H1 (cell line): ENCODE data around the gene TRPV4. TPM values are rescaled to one million over a fixed set of nuclear protein-coding genes. Genes with fewer than 3 reads are reported as not detected.

ENCODE experiments used
- CTCF ChIA-PET: fragments of 300-600 bp; sonication (Branson Sonifier 250); formaldehyde crosslinking; loops from one replicate; lab custom pipeline; 2021; ENCODE audit not compliant: partially characterized antibody; lab: Charles Lee
- POLR2A ChIA-PET: fragments of 300-600 bp; sonication (Branson Sonifier 250); formaldehyde crosslinking; loops from one replicate; lab custom pipeline; 2021; ENCODE audit warnings: inconsistent platforms; ENCODE audit not compliant: partially characterized antibody; lab: Charles Lee
- DNase-seq, 2 experiments: peaks; one replicate each; pipeline versions ENCODE4 v3.0.0 to v3.0.0-alpha.2; 2010 to 2022; ENCODE audit warnings: low spot score in 2 of 2, low read depth in 1 of 2, mixed read lengths in 1 of 2
- FAIRE-seq: peaks from 2 replicates; lab custom pipeline; 2011; peaks lifted over from hg19 to GRCh38; lab: Jason Lieb, UNC
- H2AFZ ChIP-seq: 2 replicates; pipeline ENCODE4 v1.8.1; 2012; ENCODE audit warnings: low read length, inconsistent platforms
- H2AK5ac ChIP-seq: 2 replicates; pipeline ENCODE4 v1.6.1; 2013; ENCODE audit warnings: low read depth, low read length
- H2BK120ac ChIP-seq: replicated peaks from 2 replicates; pipeline ENCODE3; 2013; ENCODE audit warnings: low read depth, low read length, inconsistent platforms
- H2BK12ac ChIP-seq: 2 replicates; pipeline ENCODE4 v1.6.1; 2013; ENCODE audit warnings: low read depth, low read length
- H2BK15ac ChIP-seq: 2 replicates; pipeline ENCODE4 v1.6.1; 2013; ENCODE audit warnings: low read length
- H2BK20ac ChIP-seq: 2 replicates; pipeline ENCODE4 v1.6.1; 2013; ENCODE audit warnings: low read length
- H2BK5ac ChIP-seq: 2 replicates; pipeline ENCODE4 v1.6.1; 2013; ENCODE audit warnings: low read depth, low read length
- H3K14ac ChIP-seq: 2 replicates; pipeline ENCODE4 v1.6.1; 2013; ENCODE audit warnings: inconsistent platforms; ENCODE audit not compliant: insufficient read length
- H3K18ac ChIP-seq: 2 replicates; pipeline ENCODE4 v1.6.1; 2013; ENCODE audit warnings: low read length; ENCODE audit errors: extremely low read depth
- H3K23ac ChIP-seq: 2 replicates; pipeline ENCODE4 v1.6.1; 2013; ENCODE audit warnings: inconsistent platforms; ENCODE audit not compliant: insufficient read length
- H3K23me2 ChIP-seq: 2 replicates; pipeline ENCODE4 v1.6.1; 2013; ENCODE audit warnings: low read depth, low read length
- H3K27ac ChIP-seq: 2 replicates; pipeline ENCODE4 v1.6.1; 2011; ENCODE audit warnings: low read depth, low read length, inconsistent platforms
- H3K27me3 ChIP-seq, 4 experiments: replicated peaks in 1 of 4; 1 replicate in 1 of 4; 2 replicates in 3 of 4; pipeline versions ENCODE4 v1.6.1 to v1.8.1; 2011 to 2013; ENCODE audit warnings: low read length in 3 of 4, mild to moderate bottlenecking in 3 of 4, inconsistent platforms in 2 of 4, mixed read lengths in 2 of 4, moderate library complexity in 1 of 4; ENCODE audit not compliant: control insufficient read depth in 3 of 4, insufficient read depth in 3 of 4; ENCODE audit errors: extremely low read depth in 1 of 4
- H3K36me3 ChIP-seq, 4 experiments: 2 replicates each; pipeline versions ENCODE4 v1.6.1 to v1.8.1; 2011 to 2013; ENCODE audit warnings: mild to moderate bottlenecking in 4 of 4, low read length in 3 of 4, moderate library complexity in 2 of 4, control low read depth in 1 of 4, inconsistent platforms in 1 of 4; ENCODE audit not compliant: insufficient read depth in 4 of 4, control insufficient read depth in 2 of 4
- H3K4ac ChIP-seq: replicated peaks from 2 replicates; pipeline ENCODE3; 2013; ENCODE audit warnings: low read length, low read depth, mixed read lengths, inconsistent platforms; ENCODE audit not compliant: insufficient read length
- H3K4me1 ChIP-seq, 4 experiments: replicated peaks in 1 of 4; 1 replicate in 1 of 4; 2 replicates in 3 of 4; pipeline versions ENCODE4 v1.6.1 to v1.8.1; 2011 to 2013; ENCODE audit warnings: low read length in 3 of 4, inconsistent platforms in 2 of 4, mixed read lengths in 1 of 4; ENCODE audit not compliant: insufficient read depth in 4 of 4, control insufficient read depth in 3 of 4
- H3K4me2 ChIP-seq, 2 experiments: 2 replicates each; pipeline versions ENCODE4 v1.6.1 to v1.8.1; 2011 to 2013; ENCODE audit warnings: low read depth in 2 of 2, low read length in 2 of 2, control low read depth in 1 of 2, inconsistent platforms in 1 of 2, mild to moderate bottlenecking in 1 of 2; ENCODE audit not compliant: insufficient read depth in 1 of 2
- H3K4me3 ChIP-seq, 4 experiments: fragments of 200-600, 300-600 bp in 1 of 4; sonication (generic), shearing (Covaris generic), sonication (Bioruptor Twin) in 1 of 4; 2 replicates each; pipeline versions ENCODE4 v1.5.1 to v1.8.1; 2011 to 2016; ENCODE audit warnings: low read length in 4 of 4, low read depth in 3 of 4, control low read depth in 2 of 4, inconsistent platforms in 2 of 4, mild to moderate bottlenecking in 2 of 4, mixed read lengths in 1 of 4, moderate library complexity in 1 of 4; ENCODE audit not compliant: insufficient read depth in 2 of 4; ENCODE audit errors: extremely low read depth in 1 of 4
- H3K56ac ChIP-seq: replicated peaks from 2 replicates; pipeline ENCODE3; 2013; ENCODE audit warnings: low read depth, mild to moderate bottlenecking, mixed read lengths, low read length, inconsistent platforms; ENCODE audit not compliant: insufficient read length
- H3K79me1 ChIP-seq: 2 replicates; pipeline ENCODE4 v1.6.1; 2013; ENCODE audit warnings: low read depth, low read length, control low read depth
- H3K79me2 ChIP-seq, 2 experiments: 2 replicates each; pipeline versions ENCODE4 v1.6.1 to v1.8.1; 2012 to 2013; ENCODE audit warnings: low read length in 2 of 2, mild to moderate bottlenecking in 2 of 2, inconsistent platforms in 1 of 2; ENCODE audit not compliant: insufficient read depth in 2 of 2, control insufficient read depth in 1 of 2
- H3K9ac ChIP-seq, 4 experiments: replicated peaks in 1 of 4; 1 replicate in 1 of 4; 2 replicates in 3 of 4; pipeline versions ENCODE4 v1.6.1 to v1.8.1; 2011 to 2013; ENCODE audit warnings: low read depth in 3 of 4, low read length in 3 of 4, control low read depth in 2 of 4, mild to moderate bottlenecking in 2 of 4, moderate library complexity in 2 of 4, inconsistent platforms in 1 of 4; ENCODE audit errors: extremely low read depth in 1 of 4
- H3K9me3 ChIP-seq, 2 experiments: 2 replicates each; pipeline versions ENCODE4 v1.6.1 to v1.8.1; 2012 to 2013; ENCODE audit warnings: mild to moderate bottlenecking in 2 of 2, moderate library complexity in 2 of 2, control low read depth in 1 of 2, inconsistent platforms in 1 of 2, low read depth in 1 of 2, low read length in 1 of 2, mixed read lengths in 1 of 2; ENCODE audit not compliant: insufficient read depth in 2 of 2
- H4K20me1 ChIP-seq, 2 experiments: replicated peaks in 1 of 2; 2 replicates each; pipeline versions ENCODE3 to v1.8.1; 2011 to 2013; ENCODE audit warnings: inconsistent platforms in 2 of 2, low read length in 2 of 2, mild to moderate bottlenecking in 1 of 2; ENCODE audit not compliant: insufficient read depth in 2 of 2, control insufficient read depth in 1 of 2
- H4K5ac ChIP-seq: 2 replicates; pipeline ENCODE4 v1.6.1; 2013; ENCODE audit warnings: low read length, low read depth, mixed read lengths, inconsistent platforms; ENCODE audit not compliant: insufficient read length
- H4K8ac ChIP-seq: 2 replicates; pipeline ENCODE4 v1.8.0; 2013; ENCODE audit warnings: mild to moderate bottlenecking, moderate library complexity, low read length, inconsistent platforms; ENCODE audit not compliant: insufficient read depth; ENCODE audit errors: extremely low read depth
- H4K91ac ChIP-seq: replicated peaks from 2 replicates; pipeline ENCODE3; 2013; ENCODE audit warnings: low read length, mixed read lengths, inconsistent platforms; ENCODE audit not compliant: insufficient read length
- CBX5 ChIP-seq: fragments of 300-800, 300-1000 bp; sonication (generic); IDR thresholded peaks from 2 replicates; pipeline ENCODE4 v1.7.1; 2016; ENCODE audit warnings: antibody characterized with exemption, low read length, low read depth
- CEBPB ChIP-seq: IDR thresholded peaks from 2 replicates; pipeline ENCODE4 v1.6.1; 2012; ENCODE audit warnings: low read depth, low read length
- HDAC2 ChIP-seq, 2 experiments: fragments of 300-600 bp in 1 of 2; sonication (generic) in 1 of 2; IDR thresholded peaks; 2 replicates each; pipeline ENCODE4 v1.6.1; 2011 to 2012; ENCODE audit warnings: low read depth in 2 of 2, low read length in 2 of 2, mild to moderate bottlenecking in 2 of 2, moderate library complexity in 2 of 2, borderline replicate concordance in 1 of 2, inconsistent platforms in 1 of 2
- HDAC6 ChIP-seq: IDR thresholded peaks from one replicate; pipeline ENCODE4 v1.7.1; 2012; ENCODE audit warnings: low read depth, mild to moderate bottlenecking, inconsistent platforms, low read length, moderate library complexity
- POU5F1 ChIP-seq: IDR thresholded peaks from 2 replicates; pipeline ENCODE4 v1.6.1; 2011; ENCODE audit warnings: low read depth, mild to moderate bottlenecking, low read length, moderate library complexity
- RXRA ChIP-seq: IDR thresholded peaks from 2 replicates; pipeline ENCODE4 v1.6.1; 2011; ENCODE audit warnings: low read depth, mild to moderate bottlenecking, low read length, moderate library complexity; ENCODE audit not compliant: insufficient read depth
- SIRT6 ChIP-seq: IDR thresholded peaks from one replicate; pipeline ENCODE4 v1.7.1; 2012; ENCODE audit warnings: low read length, inconsistent platforms
- SIX5 ChIP-seq: IDR thresholded peaks from 2 replicates; pipeline ENCODE4 v1.6.1; 2011; ENCODE audit warnings: mild to moderate bottlenecking, low read depth, low read length
- SP1 ChIP-seq: IDR thresholded peaks from 2 replicates; pipeline ENCODE4 v1.6.1; 2011; ENCODE audit warnings: low read depth, low read length
- SRF ChIP-seq: IDR thresholded peaks from 2 replicates; pipeline ENCODE4 v1.6.1; 2011; ENCODE audit warnings: mild to moderate bottlenecking, low read depth, low read length, moderate library complexity
- TAF1 ChIP-seq: IDR thresholded peaks from 2 replicates; pipeline ENCODE4 v1.6.1; 2011; ENCODE audit warnings: mild to moderate bottlenecking, low read depth, low read length
- WGBS, 2 experiments: shearing (Covaris generic) in 1 of 2; methylation state at CpG; one replicate each; pipeline versions ENCODE4 v1.1.6 to v1.1.7; 2013 to 2015; ENCODE audit warnings: low lambda C conversion rate in 2 of 2, mixed read lengths in 2 of 2, inconsistent platforms in 1 of 2, low coverage in 1 of 2, missing lambda C conversion rate in 1 of 2; ENCODE audit not compliant: insufficient replicate concordance in 2 of 2, insufficient coverage in 1 of 2, insufficient read length in 1 of 2; ENCODE audit errors: extremely low coverage in 1 of 2, missing lambda C conversion rate in 1 of 2; 5-methylcytosine and 5-hydroxymethylcytosine counted together
- polyA plus RNA-seq, 7 experiments: library from polyadenylated mRNA; depleted of rRNA in 3 of 7; stranded (reverse) in 5 of 7; unstranded in 2 of 7; fragments of >200 nt in 5 of 7; fragments of 200-250 nt in 2 of 7; gene quantifications; 1 replicate in 5 of 7; 2 replicates in 1 of 7; 4 replicates in 1 of 7; pipeline versions ENCODE4 v1.2.1 to v1.2.3, GENCODE V29; 2011 to 2013; ENCODE audit warnings: missing spikeins in 2 of 7, mixed read lengths in 2 of 7
- total RNA-seq: library from RNA; stranded (reverse); fragmentation: NEBNext Ultra II Directional; extraction: Animal tissue kit (Norgen Biotek cat#: 25700); gene quantifications from 2 replicates; pipeline ENCODE4 v1.2.1, GENCODE V29; 2021
- TF ChIP-seq, protein P1 (sequence below): IDR thresholded peaks from 2 replicates; pipeline ENCODE4 v1.6.1; 2011; ENCODE audit warnings: low read depth, mild to moderate bottlenecking, low read length; ENCODE audit not compliant: insufficient read depth

Gene TRPV4
- total and polyA plus RNA-seq, 2 of the 8 experiments (the other 6 are each of a cell fraction or from before 2014, with no cell fraction given) = 2.1 to 6.2 TPM

DNA sequence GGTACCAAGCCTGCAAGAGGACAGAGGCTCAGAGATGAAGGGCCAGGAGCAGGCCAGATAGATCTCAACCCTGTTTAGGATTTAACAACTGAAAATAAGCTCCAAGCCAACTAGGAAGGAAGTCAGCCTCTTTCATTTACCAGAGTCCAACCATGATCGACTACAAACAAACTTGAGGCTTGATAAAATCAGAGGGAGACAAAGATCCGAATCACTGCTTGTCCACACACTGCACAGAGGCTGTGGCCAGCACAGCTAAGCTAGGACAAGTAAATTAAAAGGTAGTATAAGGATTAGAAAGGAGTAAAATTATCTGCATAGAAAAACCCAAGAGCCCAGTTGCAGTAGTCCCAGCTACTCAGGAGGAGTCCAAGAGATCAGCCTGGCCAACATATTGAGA, 79.2 kb downstream of the TRPV4 start:
- no peaks in the 10 kb centered on the region for H4K20me1 ChIP-seq
- no peak for FAIRE-seq
- H3K79me1 ChIP-seq = no peaks in the 10 kb centered on the region
- no peak overlapping the region for H3K56ac ChIP-seq
- no peak overlapping the region for H3K9ac ChIP-seq
- H3K14ac ChIP-seq = no peak overlapping the region
- ChIA-PET POLR2A (no interaction called here), CTCF (interaction anchor here (0.6 to 3.0 kb wide), 17 partner anchors 9 to 223 kb away, joined by 3 to 19 read pairs (median 4); no protein-coding TSS in a partner anchor)
- no peak overlapping the region for H4K91ac ChIP-seq
- H3K18ac ChIP-seq = no peak overlapping the region
- H2BK5ac ChIP-seq = no peak overlapping the region
- H3K27me3 ChIP-seq = no peaks in the 10 kb centered on the region
- no peak overlapping the region for H3K23ac ChIP-seq
- no peak overlapping the region for H2AFZ ChIP-seq
- no peak overlapping the region for H3K4me2 ChIP-seq
- H3K27ac ChIP-seq = no peak overlapping the region
- 79% methylated on average over 2 of the region's 2 CpGs; no CpG with 5 or more reads in 1 of the 2 experiments for WGBS, 2 experiments
- H3K23me2 ChIP-seq = no peaks in the 10 kb centered on the region
- DNase-seq = peak in 1 of 2 experiments; percentile 26
- H2BK15ac ChIP-seq = no peak overlapping the region
- H3K36me3 ChIP-seq = no peaks in the 10 kb centered on the region
- peaks cover 0 to 10% (median 4%) of the 10 kb centered on the region in 4 experiments; a peak in 5 of 7 replicates for H3K4me1 ChIP-seq
- no peak overlapping the region for H3K4me3 ChIP-seq
- H2BK20ac ChIP-seq = no peak overlapping the region
- no peak overlapping the region for H4K5ac ChIP-seq
- no peak overlapping the region for H2AK5ac ChIP-seq
- no peak overlapping the region for H3K4ac ChIP-seq
- no peak overlapping the region for H2BK120ac ChIP-seq
- no peak overlapping the region for H4K8ac ChIP-seq
- no peaks in the 10 kb centered on the region for H3K9me3 ChIP-seq
- H2BK12ac ChIP-seq = no peak overlapping the region
- H3K79me2 ChIP-seq = no peaks in the 10 kb centered on the region
- TF ChIP-seq SIRT6 (no peak), POU5F1 (no peak), RXRA (no peak), SIX5 (no peak), SRF (no peak), SP1 (no peak), TAF1 (no peak), HDAC2 (IDR thresholded peaks at IDR 0.05; ENCODE audit: borderline replicate concordance in 1 of 2, low read depth in 2 of 2, low read length in 2 of 2) (no peak), CEBPB (no peak), CBX5 (no peak), HDAC6 (no peak)
- TF ChIP-seq, protein P1, sequence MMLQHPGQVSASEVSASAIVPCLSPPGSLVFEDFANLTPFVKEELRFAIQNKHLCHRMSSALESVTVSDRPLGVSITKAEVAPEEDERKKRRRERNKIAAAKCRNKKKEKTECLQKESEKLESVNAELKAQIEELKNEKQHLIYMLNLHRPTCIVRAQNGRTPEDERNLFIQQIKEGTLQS = no peak
